Activated CD4-positive, CD25-positive, alpha-beta regulatory T cell treated with anti-CD3 and anti-CD28 coated beads, Interleukin-2, amount 50 U/mL, for 16 hours (primary cell): ENCODE measurements around the gene SOCS1.
A peak's percentile ranks its signal among the peaks of the same experiment; 100 is the strongest.

Source experiments
- DNase-seq: peaks from one replicate; pipeline ENCODE4 v3.0.0-alpha.2; 2020; ENCODE audit warnings: low read depth, low spot score

Gene SOCS1

DNA sequence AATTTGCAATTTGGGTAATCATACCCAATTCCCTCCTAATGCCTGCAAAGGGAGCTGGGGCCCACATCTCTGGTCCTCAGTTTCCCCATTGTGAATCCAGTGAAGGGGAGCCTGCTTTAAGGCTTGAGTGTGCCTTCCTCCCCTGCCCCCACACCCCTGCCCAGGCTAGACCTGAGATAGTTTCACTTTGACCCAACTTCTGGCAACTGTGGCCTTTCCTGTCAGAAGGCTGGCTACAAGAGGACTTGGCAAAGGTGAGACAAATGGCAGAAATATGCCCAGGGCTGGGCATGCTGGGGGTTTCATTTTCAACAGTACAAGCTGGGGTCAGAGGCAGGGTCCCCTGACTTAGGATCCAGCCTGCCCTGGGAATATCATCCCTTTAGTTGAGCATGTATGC lies 10.0 kb downstream of the SOCS1 start:
- no peak for DNase-seq

DNA sequence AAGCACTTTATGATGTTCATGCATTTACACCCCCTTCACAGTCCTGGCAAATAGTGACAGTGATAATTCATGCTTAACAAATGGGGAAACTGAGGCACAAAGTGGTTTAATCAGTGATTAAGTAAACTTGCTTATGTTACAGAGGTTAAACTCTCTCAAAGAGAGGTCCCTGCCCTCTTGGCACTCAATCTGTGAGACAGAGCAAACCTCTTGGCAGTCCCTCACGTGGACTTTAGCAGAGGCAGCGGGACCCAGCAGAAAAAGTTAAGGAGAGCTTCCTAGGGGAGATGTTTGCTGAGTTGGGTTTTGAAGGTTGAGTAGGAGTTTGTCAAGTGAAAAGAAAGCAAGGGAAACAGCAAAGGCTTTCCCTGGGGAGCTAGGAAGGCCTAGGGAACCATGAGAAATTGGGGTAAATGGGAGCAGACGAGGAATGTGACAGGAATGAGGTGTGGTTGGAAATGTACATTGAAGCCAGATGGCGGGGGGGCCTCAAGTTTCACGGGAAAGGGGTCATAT lies 10.7 kb downstream of the SOCS1 start:
- DNase-seq: no peak

GRCh38 chr16:11242658-11243057 lies 13.3 kb downstream of the SOCS1 start:
- no peak for DNase-seq

GRCh38 chr16:11241480-11242204 lies 14.4 kb downstream of the SOCS1 start:
- no peak for DNase-seq

GRCh38 chr16:11240636-11241473 lies 15.1 kb downstream of the SOCS1 start:
- DNase-seq: no peak

GRCh38 chr16:11239644-11240632 lies 16.1 kb downstream of the SOCS1 start:
- no peak for DNase-seq

DNA sequence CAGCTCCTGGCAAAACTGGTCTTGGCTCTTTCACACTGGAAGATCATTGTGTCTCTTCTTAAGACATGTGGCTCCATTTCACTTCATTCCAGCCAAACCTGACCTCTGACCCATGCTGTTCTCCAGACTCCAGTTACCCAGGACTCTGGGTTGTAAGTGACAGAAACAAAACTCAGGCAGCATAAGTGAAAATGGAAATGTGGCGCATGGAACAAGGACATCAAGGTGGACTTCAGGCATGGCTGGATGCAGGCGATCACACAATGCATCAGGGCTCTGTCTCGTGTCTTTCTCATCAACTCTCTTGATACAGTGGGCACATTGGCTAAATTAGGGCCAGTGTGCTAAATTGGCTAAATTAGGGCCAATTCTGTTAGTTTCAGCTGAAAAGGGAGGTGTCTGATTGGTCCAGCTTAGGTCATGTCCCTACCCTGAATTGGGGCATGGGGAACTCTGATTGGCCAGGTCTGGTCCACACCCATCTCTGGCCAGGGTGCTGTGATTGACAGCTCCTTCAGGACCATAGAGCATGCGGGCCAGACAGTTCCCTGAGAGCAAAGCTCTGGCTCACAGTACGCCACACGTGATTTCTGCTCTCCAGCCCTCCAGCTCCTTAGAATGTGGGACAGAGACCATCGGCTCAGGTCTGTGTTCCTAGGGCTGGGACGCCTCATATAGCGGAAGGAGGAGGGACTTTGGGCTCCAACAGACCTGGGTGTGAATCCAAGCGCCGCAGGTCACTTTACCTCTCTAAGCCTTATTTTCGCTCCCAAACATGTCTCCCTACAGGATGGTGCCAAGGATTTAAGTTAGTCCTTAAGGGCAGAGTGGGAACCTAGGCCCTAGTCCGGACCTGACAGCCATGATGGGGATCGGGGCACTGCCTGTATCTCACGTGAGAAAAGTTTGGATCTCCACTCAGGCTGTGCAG lies 17.5 kb downstream of the SOCS1 start:
- no peak for DNase-seq

- no peak for DNase-seq
Measured at GRCh38 chr16:11236461-11237254, 19.3 kb downstream of the SOCS1 start.

DNA sequence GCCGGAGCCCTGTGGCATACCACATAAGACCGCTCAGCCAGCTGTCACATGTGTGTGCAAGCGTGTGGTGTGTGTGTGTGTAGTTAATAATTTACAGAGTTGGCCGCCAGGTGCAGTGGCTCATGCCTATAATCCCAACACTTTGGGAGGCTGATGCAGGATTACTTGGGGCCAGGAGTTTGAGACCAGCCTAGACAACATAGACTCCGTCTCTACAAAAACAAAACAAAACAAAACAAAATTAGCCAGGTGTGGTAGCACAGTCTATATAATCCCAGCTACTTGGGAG lies 20.4 kb downstream of the SOCS1 start:
- DNase-seq: no peak

DNA sequence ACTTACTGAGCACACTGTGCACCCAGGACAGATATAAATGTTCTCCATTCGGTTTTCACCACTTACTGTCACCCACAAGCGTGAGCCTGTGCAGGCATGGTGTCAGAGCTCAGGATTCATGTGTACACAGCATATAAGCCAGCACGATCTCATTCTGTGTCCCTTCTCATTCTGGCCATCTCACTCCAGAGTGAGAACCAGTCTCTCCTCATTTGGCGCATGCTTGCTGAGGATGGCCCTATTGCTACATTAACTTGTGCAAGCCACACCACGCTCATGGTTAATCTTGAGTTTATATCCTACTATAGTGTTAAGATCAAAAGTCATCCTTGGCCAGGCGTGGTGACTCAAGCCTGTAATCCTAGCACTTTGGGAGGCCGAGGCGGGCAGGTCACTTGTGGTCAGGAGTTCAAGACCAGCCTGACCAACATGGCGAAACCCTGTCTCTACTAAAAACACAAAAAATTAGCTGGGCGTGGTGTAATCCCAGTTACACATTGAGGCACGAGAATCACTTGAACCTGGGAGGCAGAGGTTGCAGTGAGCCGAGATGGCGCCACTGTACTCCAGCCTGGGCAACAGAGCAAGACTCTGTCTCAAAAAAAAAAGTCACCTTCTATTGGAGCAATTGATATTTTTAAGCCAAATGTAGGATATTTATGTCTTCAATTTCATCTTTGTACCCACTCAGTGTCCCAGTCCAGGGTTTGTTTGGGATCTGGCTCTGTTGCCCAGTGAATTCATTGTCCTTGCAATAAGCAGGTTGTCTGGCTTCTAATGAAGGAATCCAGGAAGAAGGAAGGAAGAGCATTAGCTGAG lies 20.9 kb downstream of the SOCS1 start:
- DNase-seq: no peak

- peak; percentile 42 for DNase-seq
Measured at GRCh38 chr16:11233727-11234376, 22.2 kb downstream of the SOCS1 start.

- peak; percentile 75 for DNase-seq
Measured at GRCh38 chr16:11232852-11233726, 22.9 kb downstream of the SOCS1 start.

- DNase-seq: no peak
Measured at GRCh38 chr16:11232302-11232851, 23.6 kb downstream of the SOCS1 start.

- no peak for DNase-seq
Measured at GRCh38 chr16:11231367-11231970, 24.5 kb downstream of the SOCS1 start.

GRCh38 chr16:11229906-11230305 lies 26.1 kb downstream of the SOCS1 start:
- no peak for DNase-seq

GRCh38 chr16:11229432-11229831 lies 26.6 kb downstream of the SOCS1 start:
- DNase-seq: no peak
